ENCODE measurements around the gene ATG12.
"Not testable (repeated sequence)": the region's sequence is repeated elsewhere in the genome, so short reads cannot be mapped to it uniquely, and the experiment has no call there.

Gene ATG12

DNA sequence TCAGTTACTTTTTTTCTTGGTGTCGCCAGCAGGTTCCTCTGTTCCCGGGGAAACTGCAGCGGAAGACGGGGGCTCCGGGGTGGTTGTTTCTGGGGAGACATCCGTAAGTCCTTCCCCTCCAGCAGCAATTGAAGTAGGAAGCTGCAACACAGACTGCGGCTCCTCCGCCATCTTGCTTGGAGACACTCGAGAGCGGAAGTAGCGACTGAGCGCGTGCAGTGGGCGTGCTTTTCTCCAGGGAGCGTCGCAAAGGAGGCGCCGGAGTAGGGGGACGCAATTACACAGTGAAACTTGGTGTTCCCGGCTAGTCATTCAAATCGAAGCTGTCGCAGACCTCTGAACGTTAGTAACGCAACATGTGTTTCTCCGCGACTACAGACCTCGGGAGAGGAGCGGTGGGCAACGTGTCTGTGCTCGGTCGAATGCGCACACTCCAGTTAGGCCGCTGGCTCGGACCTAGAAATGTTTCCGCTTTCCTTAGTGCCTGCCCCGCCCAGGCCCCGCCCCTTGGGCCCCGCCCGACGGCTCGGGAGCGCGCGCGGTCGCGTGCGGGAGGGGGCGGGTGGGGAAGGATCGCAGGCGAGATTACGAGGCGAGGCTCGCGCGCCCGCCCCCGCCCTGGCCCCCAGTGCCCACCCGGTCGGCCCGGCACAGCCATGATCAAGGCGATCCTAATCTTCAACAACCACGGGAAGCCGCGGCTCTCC is at the start of gene ATG12, which contains the start of gene AP3S1:
Gene ATG12 (minus strand): TSS at position 184 of the 707 bp plus-strand sequence. CDS start 13 bp downstream, at position 171.
Gene AP3S1 (plus strand): TSS at position 554 of the 707 bp plus-strand sequence. CDS start 103 bp downstream, at position 657.
- peak; percentile 97 for DNase-seq

GRCh38 chr5:115888027-115888426 is 46.7 kb upstream of the ATG12 start:
- DNase-seq: peak; percentile 46

GRCh38 chr5:115885208-115885607 is 43.8 kb upstream of the ATG12 start:
- not testable (repeated sequence) for DNase-seq

DNA sequence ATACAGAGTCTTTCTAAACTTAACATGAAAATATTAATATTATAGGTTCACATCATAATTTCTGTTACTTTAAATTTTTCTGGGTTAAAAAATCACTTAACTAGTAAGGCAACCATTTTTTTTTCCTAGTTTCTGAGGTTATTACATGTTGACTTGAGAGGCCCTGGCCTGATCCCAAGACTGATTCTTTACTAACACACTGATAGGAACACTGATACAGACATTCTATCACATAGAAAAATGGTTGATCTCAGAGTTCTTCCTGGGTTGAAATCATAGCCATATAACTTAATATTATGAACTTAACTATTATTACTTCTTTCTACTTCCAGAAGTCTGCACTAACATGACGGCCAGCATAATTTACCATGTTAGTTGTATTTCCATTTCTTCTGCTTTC is 43.3 kb upstream of the ATG12 start:
- no peak for DNase-seq

DNA sequence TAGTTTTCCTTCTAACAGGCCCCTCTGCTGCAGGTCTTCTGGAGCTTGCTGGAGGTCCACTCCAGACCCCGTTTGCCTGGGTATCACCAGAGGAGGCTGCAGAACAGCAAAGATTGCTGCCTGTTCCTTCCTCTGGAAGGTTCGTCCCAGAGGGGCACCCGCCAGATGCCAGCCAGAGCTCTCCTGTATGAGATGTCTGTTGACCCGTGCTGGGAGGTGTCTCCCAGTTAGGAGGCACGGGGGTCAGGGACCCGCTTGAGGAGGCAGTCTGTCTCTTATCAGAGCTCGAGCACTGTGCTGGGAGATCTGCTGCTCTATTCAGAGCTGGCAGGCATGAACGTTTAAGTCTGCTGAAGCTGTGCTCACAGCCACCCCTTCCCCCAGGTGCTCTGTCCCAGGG is 41.1 kb upstream of the ATG12 start:
- DNase-seq: not testable (repeated sequence)

DNA sequence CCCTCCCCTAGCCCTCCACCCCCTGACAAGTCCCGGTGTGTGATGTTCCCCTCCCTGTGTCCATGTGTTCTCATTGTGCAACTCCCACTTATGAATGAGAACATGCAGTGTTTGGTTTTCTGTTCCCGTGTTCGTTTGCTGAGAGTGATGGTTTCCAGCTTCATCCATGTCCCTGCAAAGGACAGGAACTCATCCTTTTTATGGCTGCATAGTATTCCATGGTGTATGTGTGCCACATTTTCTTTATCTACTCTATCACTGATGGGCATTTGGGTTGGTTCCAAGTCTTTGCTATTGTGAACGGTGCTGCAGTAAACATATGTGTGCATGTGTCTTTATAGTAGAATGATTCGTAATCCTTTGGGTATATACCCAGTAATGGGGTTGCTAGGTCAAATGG is 36.0 kb upstream of the ATG12 start:
- not testable (repeated sequence) for DNase-seq

DNA sequence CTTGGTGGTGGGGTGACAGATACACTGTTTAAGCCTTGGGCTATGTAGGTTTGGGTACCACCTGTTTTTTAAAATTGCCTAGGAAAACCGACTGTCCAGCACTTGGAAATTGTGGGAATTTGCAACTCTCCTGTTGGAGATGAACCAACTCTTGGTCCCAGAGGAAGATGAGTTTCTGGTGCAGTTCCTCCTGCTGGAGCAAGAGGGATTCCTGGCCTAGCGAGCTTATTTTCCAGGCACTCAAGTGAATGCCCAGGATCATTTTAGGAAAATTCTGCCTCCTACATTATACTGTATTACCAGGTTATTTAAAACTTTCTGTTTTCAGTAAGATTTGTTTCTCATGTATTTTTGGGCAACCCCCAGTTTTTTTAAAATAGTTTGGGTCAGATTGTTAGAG is 34.1 kb upstream of the ATG12 start:
- peak; percentile 39 for DNase-seq

- peak; percentile 76 for DNase-seq
These were observed 32.0 kb upstream of the ATG12 start for GRCh38 chr5:115873392-115873791.

DNA sequence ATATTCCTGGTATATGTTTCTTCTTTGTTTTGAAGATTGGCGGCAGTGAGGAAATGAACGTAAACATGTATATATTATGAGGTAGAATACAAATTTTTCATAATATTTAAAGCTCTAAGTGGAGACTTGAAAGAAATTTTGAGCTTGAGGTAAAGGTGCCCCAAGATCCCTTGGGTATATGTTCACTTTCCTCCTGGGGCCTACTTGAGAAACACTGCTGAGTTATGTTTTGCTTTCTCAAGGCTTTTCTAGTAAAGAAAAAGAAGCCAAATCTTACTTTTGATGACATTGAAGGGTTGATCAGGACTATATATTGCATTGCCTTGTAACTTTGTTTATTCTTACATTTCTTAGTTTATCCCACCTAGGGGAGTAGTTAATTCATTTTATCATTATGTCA is 31.1 kb upstream of the ATG12 start:
- no peak for DNase-seq

GRCh38 chr5:115869256-115869795 is 28.0 kb upstream of the ATG12 start:
- DNase-seq: no peak

DNA sequence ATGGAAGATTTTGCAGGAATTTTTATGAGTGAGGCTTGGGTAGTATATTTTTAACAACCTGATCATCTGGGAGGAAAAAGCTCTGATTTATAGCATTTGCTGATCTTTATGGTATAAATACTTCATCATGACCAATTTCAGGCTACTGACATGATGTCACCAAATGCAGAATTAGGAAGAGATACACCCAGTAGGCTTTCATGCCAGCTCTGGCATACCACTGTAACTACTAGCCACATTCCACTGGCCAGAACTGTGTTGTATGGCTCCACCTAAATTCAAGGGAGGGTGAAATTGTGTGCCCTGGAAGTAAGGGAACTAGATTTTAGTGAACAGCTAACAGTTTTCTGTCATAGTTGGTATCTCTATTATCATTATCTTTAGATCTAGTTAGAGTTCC is 18.0 kb upstream of the ATG12 start:
- no peak for DNase-seq

GRCh38 chr5:115858396-115858795 is 17.0 kb upstream of the ATG12 start:
- DNase-seq: no peak

DNA sequence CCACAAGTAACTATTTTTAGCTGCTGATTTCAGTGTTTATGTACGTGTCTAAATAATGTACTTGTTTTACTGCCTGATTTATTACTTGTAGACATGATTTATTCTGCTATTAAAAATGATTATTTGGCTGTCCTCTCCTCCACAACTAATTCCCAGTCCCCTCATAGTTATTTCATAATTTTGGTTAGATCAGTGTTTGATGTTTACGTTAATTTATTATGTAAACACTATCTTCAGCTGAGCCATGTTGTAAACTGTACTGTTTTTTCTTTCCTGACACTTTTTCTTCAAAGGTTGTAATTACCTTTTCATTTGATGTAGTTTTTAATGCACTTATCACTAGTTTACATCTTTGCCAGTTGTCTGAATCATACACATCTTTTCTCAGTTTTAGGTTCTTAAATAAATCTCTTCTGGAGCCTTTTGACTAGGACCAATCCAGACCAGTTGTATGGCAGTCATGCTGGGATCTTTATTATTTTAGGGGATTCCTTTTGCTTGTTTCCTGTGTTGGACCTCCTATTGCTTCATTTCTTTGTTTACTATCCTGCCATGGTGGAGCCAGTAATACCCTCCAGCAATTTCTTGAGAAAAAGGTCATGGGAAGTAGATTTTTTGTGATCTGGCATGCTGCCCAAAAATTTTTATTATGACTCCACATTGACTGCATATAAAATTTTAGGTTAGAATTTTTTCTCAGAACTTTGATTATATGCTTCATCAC is 16.4 kb upstream of the ATG12 start:
- DNase-seq: peak; percentile 87

DNA sequence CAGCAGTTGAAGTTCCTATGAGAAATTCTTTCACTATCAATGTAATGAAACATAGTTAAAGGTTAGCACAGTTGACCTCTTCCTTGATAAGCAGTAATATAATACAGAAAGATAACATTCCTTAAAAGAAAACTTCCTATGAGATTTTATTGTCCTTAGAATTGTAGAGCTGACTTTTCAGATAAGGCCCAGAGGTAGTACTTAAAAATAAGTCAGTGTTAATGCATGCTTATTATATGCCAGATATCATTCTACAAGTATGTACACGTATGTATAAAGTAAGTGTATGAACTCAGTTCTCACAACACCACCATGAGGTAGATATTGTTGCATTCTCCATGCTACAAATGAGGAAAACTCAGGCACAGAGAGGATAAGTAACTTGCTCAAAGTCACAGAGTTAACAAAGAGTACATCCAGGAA is 15.7 kb upstream of the ATG12 start:
- DNase-seq: peak; percentile 32

DNA sequence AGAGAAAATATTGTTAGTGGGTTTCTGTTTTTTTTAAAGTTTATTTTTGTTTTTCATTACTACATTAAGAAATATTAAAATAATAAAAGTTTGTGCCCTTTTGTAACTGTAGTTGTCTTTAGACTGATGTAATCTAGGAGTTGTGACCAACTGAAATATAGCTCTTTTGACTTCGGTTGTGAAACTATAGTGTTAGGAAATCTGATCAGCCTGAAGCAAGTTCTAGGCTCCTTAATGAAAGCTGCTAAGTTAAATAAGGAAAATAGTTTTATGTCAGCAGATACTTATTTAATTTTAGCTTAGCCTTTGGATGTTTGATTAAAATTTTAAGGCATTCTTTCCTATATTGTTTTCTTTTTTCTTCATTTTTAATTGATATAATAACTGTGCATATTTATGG is 14.6 kb upstream of the ATG12 start:
- no peak for DNase-seq

DNA sequence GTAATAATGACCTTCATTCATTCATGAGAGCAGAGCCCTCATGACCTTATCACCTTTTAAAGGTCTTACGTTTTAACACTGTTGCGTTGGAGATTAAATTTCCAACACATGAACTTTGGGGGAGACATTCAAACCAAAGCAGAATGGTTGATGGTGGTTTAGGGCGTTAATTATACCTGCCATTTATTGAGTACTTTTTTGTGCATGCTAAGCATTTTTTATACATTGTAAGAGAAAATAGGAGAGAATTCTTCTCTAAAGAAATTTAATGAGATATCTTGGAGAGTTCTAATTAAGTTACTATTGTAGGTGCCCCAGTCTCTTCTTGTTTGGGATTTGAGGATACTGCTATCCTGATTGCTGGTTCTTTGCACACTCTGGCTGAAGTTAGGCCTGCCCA is 12.8 kb upstream of the ATG12 start:
- DNase-seq: no peak

DNA sequence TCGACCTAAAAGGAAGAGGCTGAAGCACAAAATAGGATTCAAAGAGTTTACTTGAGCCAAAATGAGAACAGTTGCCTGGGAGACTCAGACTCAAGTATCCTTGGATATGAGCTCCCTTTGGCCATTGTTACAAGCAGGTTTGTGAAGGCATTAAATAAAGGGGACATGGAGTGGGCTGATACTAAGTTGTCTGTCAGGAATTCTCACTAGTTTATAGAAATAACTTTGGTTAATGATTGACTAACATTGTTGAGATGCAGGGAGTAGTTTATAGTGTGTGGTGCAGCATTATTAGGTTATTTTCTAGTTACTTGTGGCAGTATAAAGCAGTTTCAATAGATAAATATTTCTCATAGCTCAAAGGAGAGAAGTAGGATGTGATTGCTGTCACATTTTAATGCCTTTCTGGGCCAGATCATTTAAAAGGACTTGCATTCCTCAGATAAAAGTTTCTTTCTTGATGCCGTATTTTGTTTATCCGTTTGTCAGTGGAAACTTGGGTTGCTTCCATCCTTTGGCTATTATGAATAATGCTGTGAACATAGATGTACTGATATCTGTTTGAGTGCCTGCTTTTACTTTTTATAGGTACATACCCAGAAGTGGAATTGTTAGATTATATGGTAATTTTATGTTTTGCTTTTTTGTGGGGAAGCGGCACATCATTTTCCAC is 9.5 kb upstream of the ATG12 start:
- no peak for DNase-seq

- no peak for DNase-seq
These were observed 8.0 kb upstream of the ATG12 start for GRCh38 chr5:115849258-115849798.

DNA sequence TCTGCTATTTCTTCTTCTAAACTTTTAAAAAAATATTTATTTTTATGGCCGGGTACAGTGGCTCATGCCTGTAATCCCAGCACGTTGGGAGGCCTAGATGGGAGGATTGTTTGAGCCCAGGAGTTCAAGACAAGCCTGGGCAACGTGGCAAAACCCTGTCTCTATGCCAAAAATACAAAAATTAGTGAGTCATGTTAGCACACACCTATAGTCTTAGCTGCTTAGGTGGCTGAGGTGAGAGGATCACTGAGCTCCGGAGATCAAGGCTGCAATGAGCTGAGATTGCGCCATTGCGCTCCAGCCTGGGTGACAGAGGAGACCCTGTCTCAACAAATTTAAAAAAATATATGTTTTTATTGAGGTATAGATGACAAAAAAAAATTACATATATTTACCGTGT is 5.9 kb upstream of the ATG12 start:
- peak; percentile 42 for DNase-seq

GRCh38 chr5:115844321-115844817 is 3.0 kb upstream of the ATG12 start:
- DNase-seq: peak; percentile 24

DNA sequence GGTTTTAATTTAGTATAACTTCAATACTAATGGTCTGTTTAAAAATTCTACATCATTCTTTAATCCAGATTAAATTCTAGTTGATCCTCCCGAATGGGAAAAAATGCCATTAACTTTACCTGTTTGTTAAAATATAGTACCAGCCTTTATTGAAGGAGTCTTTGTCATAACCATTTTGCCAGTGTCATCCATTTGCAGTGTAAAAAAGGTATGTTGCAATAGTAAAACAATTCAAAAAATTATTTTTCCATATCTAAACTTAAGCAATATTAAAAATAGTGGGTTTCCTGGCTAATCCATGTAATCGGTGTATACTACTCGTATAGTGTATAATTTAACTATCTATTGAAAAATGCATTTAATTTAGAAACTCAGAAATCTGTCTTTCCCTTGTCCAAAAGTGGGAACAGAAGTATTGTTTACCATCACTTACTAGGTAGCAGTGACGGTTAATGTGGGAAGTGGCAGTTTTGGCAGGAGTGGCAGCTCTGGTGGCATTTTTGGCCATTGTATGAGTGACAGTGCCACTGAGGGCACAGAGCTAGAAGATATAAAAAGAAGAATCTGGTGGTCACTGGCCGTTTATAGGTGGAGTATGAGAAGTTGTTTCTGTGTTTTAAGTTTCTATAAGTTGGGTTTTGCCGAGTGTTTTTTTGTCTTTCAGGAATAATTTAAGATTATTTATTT is 2.2 kb upstream of the ATG12 start:
- DNase-seq: no peak

DNA sequence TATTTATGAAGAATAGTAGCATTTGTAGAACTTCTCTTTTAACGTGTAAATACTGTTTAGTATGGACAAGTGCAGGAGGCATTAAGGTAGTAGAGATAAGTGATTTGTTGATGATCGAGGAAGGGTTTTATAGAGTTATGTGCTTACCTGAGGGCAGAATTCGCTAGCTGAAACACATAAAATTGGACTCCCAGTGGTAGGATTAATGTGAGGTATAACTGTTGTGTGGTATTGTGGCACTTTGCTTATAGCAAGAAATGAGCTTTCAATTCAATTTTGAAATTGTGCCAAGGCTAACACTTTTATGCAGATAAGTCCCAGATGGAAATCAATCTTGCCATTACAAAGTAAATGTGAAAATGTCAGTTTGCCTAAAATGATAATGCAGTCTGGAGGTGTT is 1.6 kb upstream of the ATG12 start:
- DNase-seq: peak; percentile 74
